HEK293 (cell line): Measurements from ENCODE around the gene REEP5.

Experiments used
- HOXA7 ChIP-seq: sonication (generic); formaldehyde crosslinking; IDR thresholded peaks from 2 replicates; pipeline ENCODE4 v1.8.1; 2022; ENCODE audit warnings: missing genetic modification reagents, borderline replicate concordance
- ZFHX2 ChIP-seq: fragments of 450-650 bp; formaldehyde crosslinking; conservative IDR thresholded peaks from 2 replicates; pipeline ENCODE4 v1.5.1; 2016; ENCODE audit warnings: missing biosample characterization, missing genetic modification characterization
- ZNF114 ChIP-seq: fragments of 450-650 bp; formaldehyde crosslinking; IDR thresholded peaks from 2 replicates; pipeline ENCODE4 v1.5.0; 2017; ENCODE audit warnings: missing biosample characterization, missing genetic modification characterization
- ZNF274 ChIP-seq, 2 experiments: fragments of 200-500 bp in 1 of 2; fragments of 450-650 bp in 1 of 2; sonication (Bioruptor generic) in 1 of 2; formaldehyde crosslinking in 1 of 2; IDR thresholded peaks; 2 replicates each; pipeline versions ENCODE4 v1.5.1 to v1.6.1; 2014 to 2016; ENCODE audit warnings: borderline replicate concordance in 1 of 2, inconsistent platforms in 1 of 2, low read length in 1 of 2, missing biosample characterization in 1 of 2, missing genetic modification characterization in 1 of 2
- ZNF324 ChIP-seq: fragments of 450-650 bp; formaldehyde crosslinking; IDR thresholded peaks from 2 replicates; pipeline ENCODE4 v1.5.1; 2016; ENCODE audit warnings: missing biosample characterization, missing genetic modification characterization
- ZNF366 ChIP-seq: fragments of 450-650 bp; formaldehyde crosslinking; conservative IDR thresholded peaks from 2 replicates; pipeline ENCODE4 v1.5.1; 2016; ENCODE audit warnings: missing biosample characterization, missing genetic modification characterization
- ZNF837 ChIP-seq: fragments of 450-650 bp; formaldehyde crosslinking; IDR thresholded peaks from 2 replicates; pipeline ENCODE4 v1.5.1; 2016; ENCODE audit warnings: missing biosample characterization, missing genetic modification characterization
- TF ChIP-seq, protein P1 (sequence below): fragments of 450-650 bp; formaldehyde crosslinking; IDR thresholded peaks from 2 replicates; pipeline ENCODE4 v1.5.1; 2016; ENCODE audit warnings: missing biosample characterization, missing genetic modification characterization

DNA sequence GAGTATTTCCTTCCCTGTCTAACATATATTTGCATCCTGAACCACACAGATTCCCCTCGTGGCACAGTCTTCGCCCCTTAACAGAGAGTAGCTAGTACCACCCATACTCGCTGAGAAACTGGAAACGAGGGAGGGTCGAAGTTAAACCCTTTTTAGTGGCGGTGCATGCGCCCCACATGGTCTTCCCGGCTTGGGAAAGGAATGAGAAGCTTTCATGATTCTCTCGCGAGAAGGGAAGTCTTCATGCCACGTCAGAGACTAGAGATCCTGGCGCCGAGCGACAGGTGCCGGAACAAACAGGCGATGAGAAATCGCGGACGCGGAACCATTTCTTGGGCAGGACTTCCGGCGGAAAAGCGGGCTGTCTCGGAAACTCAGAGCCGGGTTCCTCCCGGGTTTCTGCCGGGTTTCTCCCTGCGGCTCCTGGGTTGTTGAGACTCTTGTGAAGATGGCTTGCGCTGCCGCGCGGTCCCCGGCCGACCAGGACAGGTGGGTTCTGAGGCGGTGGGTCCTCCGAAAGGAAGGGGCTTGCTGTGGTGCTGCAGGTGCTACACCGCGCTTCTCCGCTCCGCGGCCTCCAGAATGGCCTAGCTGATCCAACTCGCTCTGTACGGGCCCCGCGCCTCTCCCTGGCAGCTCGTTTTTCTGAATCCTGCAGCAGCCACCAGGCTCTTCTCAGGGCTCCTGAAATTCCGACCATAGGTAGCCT, 60.9 kb downstream of the REEP5 start, which contains the start of gene SRP19:
- TF ChIP-seq ZFHX2 = no peak
- TF ChIP-seq, protein P1, sequence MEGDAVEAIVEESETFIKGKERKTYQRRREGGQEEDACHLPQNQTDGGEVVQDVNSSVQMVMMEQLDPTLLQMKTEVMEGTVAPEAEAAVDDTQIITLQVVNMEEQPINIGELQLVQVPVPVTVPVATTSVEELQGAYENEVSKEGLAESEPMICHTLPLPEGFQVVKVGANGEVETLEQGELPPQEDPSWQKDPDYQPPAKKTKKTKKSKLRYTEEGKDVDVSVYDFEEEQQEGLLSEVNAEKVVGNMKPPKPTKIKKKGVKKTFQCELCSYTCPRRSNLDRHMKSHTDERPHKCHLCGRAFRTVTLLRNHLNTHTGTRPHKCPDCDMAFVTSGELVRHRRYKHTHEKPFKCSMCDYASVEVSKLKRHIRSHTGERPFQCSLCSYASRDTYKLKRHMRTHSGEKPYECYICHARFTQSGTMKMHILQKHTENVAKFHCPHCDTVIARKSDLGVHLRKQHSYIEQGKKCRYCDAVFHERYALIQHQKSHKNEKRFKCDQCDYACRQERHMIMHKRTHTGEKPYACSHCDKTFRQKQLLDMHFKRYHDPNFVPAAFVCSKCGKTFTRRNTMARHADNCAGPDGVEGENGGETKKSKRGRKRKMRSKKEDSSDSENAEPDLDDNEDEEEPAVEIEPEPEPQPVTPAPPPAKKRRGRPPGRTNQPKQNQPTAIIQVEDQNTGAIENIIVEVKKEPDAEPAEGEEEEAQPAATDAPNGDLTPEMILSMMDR (tag by site-specific recombination) = no peak
- no peak for TF ChIP-seq ZNF837
- TF ChIP-seq ZNF274 (IDR thresholded peaks at IDR 0.05; ENCODE audit: low read length) = no peak
- TF ChIP-seq ZNF274 (tag by site-specific recombination; IDR thresholded peaks at IDR 0.05; ENCODE audit: borderline replicate concordance) = no peak
- TF ChIP-seq ZNF114 (tag by site-specific recombination) = no peak
- TF ChIP-seq ZNF324 (tag by site-specific recombination) = no peak
- TF ChIP-seq HOXA7 (CRISPR knock-in tag) = no peak
- TF ChIP-seq ZNF366 (tag by site-specific recombination) = no peak
